Measurements from ENCODE around the gene FXYD6. TPM values are rescaled to one million over a fixed set of nuclear protein-coding genes. Genes with fewer than 3 reads are reported as not detected.
"Not testable (repeated sequence)": the region's sequence is repeated elsewhere in the genome, so short reads cannot be mapped to it uniquely, and the experiment has no call there.

Gene FXYD6
- total RNA-seq, 1 donor, result 1.3 TPM

DNA sequence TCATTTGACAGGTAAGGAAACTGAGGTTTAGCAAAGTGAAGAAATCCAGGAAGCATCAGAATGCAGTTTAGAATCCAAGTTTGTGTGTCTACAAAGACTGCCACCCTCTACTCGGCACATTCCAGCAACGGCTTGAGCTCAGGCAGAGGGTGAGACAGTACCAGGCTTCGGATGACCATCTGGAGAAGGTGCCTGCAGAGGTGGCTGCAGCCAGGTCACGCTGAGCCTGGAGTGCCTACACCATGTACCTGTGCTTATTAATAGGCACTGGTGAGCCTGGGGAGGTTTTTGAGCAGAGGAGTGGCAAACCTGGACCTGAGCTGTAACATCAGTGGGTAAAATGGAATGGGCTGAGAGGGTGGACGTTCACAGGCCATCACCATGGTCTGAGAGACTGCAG is 4.7 kb downstream of the FXYD6 start:
- no peak for DNase-seq (ENCODE audit: low read depth in 2 of 3, low spot score in 2 of 3)

DNA sequence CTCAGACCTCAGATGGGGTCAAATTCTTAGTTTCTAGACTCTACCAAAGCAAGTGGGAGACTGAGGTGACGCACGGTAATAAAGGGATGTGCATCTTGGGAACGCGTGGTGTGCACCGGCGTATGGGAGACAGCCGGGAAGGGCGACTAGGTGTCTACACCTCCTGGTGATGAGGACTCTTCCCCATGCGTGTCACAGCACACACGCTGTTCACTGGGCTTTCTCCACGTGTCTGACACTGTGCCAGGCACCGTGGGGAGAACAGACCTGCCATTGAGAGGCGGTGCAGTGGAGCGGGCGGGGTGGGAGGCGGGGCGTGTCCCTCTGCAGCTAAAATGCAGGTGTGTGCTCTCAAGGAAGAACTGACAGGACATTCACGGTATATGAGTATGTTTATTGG is 5.3 kb downstream of the FXYD6 start:
- DNase-seq (ENCODE audit: low read depth in 2 of 3, low spot score in 2 of 3), result no peak

DNA sequence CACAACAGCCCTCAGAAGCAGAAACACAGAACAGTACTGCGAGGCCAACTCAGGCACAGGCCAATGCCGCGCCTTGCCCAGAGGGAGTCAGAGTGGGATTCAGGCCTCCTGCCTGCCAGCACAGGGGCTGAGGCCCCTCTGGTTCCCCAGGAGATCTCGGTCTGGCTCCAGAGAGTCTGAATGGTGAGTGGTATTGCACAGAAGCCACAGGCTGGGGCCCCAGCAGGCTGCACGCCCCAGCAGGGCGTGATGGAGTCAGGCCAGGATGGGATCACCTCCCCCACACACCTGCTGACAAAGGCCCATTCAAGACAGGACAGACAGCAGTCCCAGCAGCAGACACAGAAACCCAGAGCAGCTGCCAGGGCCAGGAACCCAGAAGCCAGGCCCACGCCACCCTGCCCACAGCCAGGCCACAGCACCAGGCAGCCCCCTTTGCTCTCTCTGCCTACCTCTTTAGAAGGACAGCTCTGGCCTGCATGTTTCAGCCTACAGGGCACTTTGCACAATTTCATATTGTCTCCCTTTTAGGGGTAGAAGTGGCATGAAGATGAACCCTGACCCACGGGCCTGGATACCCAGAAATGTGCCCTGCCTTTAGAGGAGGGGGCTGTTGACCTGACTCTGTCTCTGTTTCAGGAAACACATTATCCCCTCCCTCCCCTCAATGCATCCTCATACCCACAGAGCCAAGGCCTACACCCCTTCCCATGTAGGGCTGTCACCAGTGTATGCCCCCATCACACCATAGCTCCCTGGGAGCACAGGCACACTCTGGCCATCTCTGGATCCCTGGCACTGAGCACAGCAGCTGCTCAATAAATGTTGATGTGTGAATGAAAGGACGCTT is 6.1 kb downstream of the FXYD6 start:
- DNase-seq (ENCODE audit: low read depth in 2 of 3, low spot score in 2 of 3), result no peak

DNA sequence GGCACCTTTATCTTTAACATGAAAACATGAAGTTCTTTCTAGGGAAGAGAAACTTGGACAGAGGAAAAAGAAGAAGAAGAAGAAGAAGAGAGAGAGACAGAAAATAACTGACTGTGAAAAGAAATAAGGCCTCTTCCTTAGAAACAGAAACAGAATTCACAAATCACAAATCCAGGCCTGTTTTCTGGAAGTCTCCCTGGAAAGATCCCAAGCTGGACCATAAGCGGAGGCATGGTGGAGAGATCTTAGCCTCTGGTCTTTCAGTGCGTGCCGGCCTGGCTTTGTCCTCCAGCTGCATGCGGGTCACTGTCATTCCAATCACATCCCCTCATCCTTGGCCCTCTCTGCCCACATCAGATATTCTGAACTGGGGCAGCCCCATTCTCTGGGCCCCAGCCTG is 6.9 kb downstream of the FXYD6 start:
- no peak for DNase-seq (ENCODE audit: low read depth in 2 of 3, low spot score in 2 of 3)

DNA sequence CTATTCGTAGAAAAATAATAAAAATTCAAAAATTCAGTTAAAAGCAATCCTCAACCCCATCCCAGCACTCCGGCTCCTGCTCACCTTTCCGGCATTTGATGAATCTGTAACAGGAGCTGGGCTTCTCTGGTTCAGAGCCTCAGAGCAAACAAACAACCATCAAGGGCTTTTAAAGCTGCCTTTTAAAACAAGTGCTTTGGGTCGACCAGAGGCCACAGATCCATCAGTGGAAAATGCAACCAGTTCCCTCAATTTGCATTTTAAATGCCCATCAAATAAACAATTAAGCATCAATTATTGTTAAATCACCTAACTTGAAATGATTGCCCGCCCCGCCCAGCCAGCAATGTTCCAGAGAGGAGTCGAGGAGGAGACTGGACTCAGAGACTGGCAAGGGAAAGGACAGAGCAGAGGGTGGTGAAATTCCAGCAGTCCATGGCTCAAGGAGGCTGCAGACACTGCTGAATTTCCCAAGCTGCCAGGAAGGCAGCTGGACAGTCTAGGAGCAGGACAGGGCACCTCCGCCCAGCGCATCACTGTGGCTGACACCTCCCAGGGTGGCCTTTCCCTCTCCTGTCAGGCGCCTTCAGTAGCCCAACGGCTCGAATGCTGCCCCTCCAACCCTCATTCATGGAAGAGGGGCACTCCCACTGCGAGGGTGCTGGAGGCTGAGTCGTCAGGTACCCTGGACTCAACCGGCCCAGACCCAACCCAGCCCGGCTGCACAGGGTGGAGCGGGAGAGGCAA is 7.5 kb downstream of the FXYD6 start:
- no peak for DNase-seq (ENCODE audit: low read depth in 2 of 3, low spot score in 2 of 3)

DNA sequence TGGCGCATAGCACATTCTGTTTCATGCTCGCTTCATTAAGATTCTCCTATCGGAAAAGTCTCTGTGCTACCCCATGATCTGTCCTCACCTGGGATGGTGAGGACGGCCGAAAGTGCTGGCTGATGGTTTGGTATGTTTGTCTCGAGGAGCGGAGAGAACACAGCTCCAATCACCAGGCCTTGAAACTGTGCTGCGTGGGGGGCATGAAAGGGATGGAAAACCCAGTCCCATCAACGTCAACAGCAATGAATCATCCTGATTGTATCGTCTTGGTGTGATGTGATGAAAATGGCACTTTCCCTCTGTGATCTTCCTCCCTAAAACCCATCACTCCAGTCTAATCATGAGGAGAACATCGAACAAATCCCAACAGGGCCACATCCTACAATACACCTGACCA is 8.4 kb downstream of the FXYD6 start:
- DNase-seq (ENCODE audit: low read depth in 2 of 3, low spot score in 2 of 3), result no peak

DNA sequence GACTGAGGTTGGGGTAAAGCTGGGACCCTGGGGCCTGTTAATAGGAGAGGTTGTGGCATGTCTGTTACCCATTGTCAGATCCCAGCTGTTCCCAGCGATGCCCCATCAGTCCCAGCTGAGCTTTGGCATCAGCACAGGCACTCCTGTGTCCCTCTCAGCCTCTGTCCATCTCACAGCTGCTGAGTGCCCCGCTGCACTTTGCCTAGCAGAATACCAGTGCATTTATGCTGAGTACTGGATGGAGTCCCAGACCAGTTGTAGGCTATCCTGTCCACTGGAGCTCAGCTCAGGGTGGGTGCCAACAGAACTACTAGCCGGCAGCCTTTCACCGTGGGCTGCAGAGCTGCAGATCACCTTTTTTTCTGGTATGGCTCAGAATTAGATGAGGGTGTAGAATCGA is 9.9 kb downstream of the FXYD6 start:
- DNase-seq (ENCODE audit: low read depth in 2 of 3, low spot score in 2 of 3), result no peak

DNA sequence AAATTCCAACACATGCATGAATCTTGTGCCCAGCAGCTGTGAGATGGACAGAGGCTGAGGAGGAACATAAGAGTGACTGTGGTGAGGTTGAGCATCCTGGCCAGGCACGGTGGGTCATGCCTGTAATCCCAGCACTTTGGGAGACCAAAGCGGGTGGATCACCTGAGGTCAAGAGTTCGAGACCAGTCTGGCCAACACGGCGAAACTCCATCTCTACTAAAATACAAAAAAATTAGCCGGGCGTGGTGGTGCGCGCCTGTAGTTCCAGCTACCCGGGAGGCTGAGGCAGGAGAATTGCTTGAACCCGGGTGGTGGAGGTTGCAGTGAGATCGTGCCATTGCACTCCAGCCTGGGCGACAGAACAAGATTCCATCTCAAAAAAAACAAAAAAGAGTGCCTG is 10.9 kb downstream of the FXYD6 start:
- not testable (repeated sequence) for DNase-seq (ENCODE audit: low read depth in 2 of 3, low spot score in 2 of 3)

DNA sequence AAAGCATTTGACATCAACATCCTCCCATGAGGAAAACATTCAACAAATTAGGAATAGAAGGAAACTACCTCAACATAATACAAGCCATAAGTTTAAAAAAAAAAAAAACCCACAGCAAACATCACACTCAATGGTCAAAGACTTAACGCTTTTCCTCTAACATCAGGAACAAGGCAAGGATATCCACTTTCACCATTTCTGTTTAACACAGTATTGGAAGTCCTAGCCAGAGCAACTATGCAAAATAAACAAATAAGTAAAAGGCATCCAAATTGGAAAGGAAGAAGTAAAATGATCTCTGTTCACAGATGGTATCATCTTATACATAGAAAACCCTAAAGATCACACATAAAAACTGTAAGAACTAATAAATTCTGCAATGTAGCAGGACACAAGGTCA is 13.1 kb downstream of the FXYD6 start:
- DNase-seq (ENCODE audit: low read depth in 2 of 3, low spot score in 2 of 3), result no peak

DNA sequence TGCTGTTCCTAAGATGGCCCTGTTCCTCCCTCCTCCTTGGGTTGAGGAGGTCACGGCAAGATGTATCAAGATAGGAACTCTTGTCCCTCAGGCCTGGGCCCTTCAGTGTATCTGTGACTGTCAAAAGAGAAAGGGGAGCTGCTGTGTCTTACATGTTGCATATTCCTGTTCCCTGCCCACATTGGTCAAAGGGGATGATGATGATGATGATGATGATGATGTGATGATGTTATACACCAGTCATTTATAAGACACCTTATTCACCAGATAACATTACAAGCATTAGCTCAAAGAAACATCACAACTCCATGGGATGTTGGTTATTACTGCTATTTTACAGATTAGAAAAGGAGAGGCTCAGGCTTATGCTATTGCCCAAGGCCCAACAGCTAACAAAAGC is 13.7 kb downstream of the FXYD6 start:
- no peak for DNase-seq (ENCODE audit: low read depth in 2 of 3, low spot score in 2 of 3)

DNA sequence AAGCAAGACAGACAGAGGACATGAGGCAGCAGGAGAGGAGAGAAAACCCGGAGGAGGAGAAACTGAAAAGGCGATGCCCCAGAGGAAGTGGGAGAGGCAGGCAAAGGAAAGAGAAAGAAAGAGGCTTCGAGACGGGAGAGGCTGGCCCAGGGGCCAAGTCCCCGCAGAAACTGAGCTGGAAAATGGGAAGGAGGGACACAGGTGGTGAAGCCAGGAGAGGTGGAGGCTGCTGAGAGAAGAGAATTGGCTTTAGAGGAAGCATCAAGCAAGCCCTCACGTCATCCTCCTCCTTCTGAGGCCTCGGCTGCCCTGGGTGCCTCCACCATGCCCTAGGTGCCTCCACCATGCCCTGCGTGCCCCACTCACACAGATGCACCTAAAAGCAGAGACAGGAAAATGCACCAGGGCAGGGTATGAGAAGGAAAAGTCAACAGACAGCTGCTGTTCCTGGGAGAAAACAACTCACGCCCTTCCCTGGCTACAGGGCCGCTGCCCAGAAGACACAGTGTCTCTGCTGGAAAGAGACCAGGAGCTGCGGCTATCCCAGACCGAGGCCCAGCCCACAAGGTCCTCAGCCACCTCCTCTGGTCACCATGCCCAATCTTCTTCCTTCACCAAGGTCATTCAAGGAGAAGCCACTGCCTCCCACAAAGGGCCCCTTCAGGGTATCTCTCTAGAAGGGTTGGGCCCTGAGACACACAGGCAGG is 14.3 kb downstream of the FXYD6 start:
- DNase-seq (ENCODE audit: low read depth in 2 of 3, low spot score in 2 of 3), result no peak

DNA sequence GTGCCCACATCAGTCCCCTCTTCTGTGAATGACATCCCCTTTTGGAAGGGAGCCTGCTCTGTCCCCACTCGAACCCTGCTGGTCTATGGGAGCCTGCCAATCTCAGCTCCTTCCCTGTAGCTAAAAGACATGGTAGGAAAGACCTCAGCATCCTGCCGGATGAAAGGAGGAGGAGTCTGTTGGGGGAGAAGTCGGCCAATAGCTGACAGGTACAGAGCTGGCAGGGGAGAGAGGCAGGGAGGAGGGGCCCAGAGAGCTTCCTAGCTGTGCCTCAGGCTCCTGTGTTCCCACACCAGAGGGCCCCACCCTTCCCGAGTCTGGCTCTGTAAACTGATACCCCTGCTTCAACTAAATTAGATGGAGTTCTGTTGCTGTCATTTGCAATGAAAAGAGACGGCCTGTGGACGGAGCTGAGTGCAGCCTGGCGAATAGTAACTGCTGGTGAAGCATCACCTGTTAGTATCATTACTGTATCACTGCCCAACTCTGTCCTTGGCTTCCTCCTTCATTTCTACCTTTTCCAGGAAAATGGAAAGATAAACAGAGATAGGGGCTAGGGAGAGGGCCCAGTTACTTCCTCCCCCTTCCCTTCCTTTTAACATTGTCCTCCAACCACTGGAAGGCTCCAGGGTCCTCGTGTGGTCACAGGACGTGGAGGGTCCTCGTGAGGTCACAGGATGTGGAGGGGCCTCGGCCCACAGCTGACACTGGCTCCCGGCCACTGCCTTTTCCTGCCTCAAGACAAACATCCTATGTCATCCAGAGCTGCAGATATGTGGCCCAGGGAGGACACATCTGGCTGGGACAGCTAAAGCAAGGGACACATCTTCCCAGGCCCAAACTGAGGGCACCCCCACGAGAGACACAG is 15.1 kb downstream of the FXYD6 start:
- no peak for DNase-seq (ENCODE audit: low read depth in 2 of 3, low spot score in 2 of 3)

DNA sequence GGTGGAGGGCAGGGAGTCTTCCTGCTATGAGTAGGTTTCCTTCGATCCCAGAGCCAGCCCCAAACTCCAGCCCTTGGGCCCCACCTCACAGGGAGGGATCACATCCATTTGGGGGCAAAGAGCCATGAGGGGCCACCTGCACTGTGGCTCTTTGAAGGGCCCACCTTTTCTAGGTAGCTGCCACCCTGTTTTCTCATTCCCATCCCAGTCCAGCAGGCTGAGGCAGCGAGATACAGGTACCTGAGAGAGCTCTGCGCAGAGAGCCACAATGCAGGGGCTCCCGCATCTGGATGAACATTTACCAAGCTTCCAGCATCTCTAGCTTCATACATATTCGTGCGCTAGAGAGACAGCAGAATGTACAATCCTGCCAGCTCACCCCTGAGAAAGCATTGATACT is 16.3 kb downstream of the FXYD6 start:
- no peak for DNase-seq (ENCODE audit: low read depth in 2 of 3, low spot score in 2 of 3)

DNA sequence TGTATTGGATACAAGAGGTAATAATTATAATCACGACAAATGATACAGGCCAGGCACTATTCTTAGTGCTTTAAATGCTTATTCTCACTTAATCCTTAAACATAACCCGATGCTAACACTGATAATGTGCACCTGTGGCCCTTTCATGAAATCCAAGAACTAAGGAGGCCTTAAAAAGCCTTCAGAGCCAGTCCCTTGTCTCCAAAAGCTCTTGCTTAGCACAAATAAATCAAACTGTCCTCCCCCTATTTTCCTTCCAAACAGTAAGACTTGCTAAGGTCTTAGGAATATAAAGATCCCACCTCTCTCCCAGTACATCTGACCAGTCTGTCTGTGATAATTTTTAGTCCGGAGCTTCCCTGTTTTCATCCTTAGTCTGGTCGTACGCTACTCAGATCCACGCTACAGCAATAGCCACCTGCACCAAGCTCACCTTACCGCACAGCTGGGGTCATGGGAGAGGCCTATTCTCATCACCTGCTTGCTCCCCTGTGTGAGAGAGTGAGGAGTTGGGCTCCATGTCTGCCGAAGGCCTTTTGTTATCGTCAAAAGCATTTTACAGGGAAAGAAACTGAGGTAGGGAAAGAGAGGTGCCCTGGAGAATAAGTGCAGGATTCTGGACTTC is 16.9 kb downstream of the FXYD6 start:
- no peak for DNase-seq (ENCODE audit: low read depth in 2 of 3, low spot score in 2 of 3)

DNA sequence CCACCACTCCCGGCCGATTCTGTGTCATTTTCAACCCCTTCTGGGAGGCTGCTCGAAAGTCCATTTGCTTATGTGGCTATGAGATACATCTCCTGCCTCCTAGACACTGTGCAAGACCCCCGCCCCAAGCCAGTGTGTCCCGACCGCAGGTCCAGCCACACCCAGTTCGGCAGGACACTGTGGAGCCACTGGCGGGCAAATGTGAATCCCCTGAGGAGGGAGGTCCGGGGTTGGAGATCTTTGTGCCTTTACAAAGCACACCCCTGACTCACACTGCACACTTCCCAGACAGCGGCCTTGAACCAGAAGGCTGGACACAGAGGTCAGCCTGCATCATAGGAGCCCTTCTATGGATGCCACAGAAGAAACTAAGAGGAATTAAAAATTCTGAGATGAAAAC is 17.4 kb downstream of the FXYD6 start:
- no peak for DNase-seq (ENCODE audit: low read depth in 2 of 3, low spot score in 2 of 3)

DNA sequence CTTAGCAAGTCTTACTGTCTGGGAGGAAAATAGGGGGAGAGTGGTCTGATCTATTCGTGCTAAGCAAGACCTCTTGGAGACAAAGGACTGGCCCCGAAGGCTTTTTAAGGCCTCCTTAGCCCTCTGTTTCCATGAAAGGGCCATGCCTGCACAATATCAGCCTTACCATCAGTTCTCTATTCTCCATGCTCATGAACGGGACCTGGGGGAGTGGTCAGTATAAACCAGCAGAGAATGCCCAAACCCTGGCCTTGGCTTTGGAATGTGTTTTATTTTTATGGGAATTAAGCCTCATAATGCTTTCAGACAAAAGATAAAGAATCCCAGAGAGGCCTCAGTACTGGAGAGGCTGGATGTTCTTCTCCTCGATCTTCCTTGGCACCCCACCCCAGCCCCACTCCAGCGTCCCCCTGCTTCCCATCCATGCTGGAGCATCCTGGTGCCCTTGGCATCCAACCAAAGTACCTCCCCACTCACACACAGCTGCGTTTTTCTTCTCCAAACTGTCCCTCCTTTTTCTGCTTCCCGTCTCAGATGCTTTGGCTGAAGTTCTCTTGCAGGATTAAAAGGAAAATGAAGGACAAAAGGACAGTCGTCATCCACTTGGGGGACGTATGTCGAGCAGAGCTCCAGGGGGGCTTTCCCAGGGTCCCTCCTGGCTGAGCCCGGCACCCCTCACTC is 18.6 kb downstream of the FXYD6 start:
- DNase-seq (ENCODE audit: low read depth in 2 of 3, low spot score in 2 of 3), result no peak

DNA sequence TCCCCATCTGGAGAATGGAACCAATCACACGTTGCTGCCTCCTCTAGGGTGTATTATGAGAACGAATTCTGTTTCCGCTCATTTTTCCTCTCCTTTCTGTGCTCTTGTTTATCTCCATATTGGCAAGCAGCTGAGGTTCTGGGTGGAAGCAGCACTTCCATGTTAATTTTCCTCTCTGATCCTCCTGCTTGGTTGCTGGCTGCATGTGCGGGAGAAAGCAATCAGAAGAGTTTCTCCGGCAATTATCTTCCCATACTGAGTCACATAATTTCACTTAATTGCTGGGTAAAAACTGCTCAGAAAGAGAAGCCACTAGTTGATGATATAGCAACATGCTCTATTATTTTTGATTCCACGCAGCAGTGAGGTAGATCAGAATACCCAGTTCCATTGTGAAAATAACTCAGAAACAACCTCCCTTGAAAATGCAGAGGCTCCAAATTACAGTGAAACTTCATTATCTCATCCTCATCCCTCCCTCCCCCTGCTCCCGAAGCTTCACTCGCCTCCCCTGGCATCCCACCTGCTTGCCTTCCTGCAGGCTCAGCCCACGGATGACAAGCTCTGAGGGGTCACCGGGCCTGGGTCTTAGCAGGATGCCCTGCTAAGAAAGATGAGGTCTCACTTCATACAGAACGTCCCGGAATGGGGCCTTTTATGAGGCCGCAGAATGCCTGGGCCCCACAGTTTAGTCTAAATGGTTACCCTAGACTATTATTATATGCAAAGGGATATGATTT is 20.4 kb downstream of the FXYD6 start:
- no peak for DNase-seq (ENCODE audit: low read depth in 2 of 3, low spot score in 2 of 3)

DNA sequence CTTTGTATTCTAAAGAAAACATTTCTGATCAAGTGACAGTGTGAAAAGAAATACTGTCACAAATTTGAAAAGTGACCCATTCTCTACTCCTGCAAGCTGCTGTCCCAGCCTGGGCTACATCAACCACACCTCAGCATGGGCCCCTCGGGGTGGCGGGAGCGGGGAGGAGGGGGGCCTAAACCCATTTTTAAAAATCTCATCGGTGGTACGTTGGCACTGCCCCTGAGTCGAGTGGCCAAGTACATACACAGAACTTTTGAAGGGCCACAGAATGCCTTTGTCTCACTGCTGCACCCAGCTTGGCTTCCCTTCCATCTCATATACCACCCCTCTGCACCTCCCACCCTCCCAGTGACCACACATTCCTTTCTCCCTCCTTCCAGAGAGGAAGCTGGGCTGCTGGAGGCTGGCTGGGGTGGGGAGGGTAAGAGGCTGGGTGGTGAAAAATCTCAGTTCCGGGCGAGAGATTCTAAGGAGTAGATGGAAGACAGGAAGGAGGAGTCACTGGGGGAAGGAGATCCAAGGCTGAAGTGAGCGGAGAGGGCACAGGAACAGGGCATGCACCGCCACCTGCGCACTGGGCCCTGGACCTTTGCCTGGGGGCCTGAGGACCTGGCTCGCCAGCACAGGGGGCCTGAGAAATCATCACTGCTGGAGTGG is 21.1 kb downstream of the FXYD6 start:
- no peak for DNase-seq (ENCODE audit: low read depth in 2 of 3, low spot score in 2 of 3)
